T-helper 17 cell (primary cell): ENCODE results near the gene SENP1. TPM values are rescaled to one million over a fixed set of nuclear protein-coding genes. Genes with fewer than 3 reads are reported as not detected.
A peak's percentile ranks its signal among the peaks of the same experiment; 100 is the strongest.

Experiments used
- ATAC-seq: fragments of 150-1000 bp; cut with Tn5 transposase; 2 replicates; pipeline ENCODE4 v1.10.0; 2021; ENCODE audit warnings: mild to moderate bottlenecking, moderate library complexity
- DNase-seq, 3 donors: peaks; one replicate each; pipeline versions ENCODE4 v3.0.0 to v3.0.0-alpha.2; 2020 to 2021
- H3K9me3 ChIP-seq: one replicate; pipeline ENCODE4 v1.7.0; 2013; ENCODE audit warnings: low read length, mild to moderate bottlenecking; ENCODE audit not compliant: control insufficient read depth, poor library complexity, severe bottlenecking
- H3K27ac Mint-ChIP-seq: one replicate; pipeline ENCODE4 v1.8.0; 2022; ENCODE audit warnings: mild to moderate bottlenecking, moderate library complexity, mixed read lengths
- H3K27me3 Mint-ChIP-seq: one replicate; pipeline ENCODE4 v1.8.0; 2022; ENCODE audit warnings: mixed read lengths
- H3K36me3 Mint-ChIP-seq: one replicate; pipeline ENCODE4 v1.8.0; 2022; ENCODE audit warnings: low read depth, mixed read lengths
- H3K4me1 Mint-ChIP-seq: one replicate; pipeline ENCODE4 v1.8.0; 2022; ENCODE audit warnings: mild to moderate bottlenecking, mixed read lengths
- H3K4me3 Mint-ChIP-seq: one replicate; pipeline ENCODE4 v1.8.0; 2022; ENCODE audit warnings: mild to moderate bottlenecking, moderate library complexity, mixed read lengths
- total RNA-seq, 4 donors: library from RNA in 2 of 4; stranded (reverse) in 2 of 4; gene quantifications; one replicate each; pipeline ENCODE4 v1.2.3 and lab custom pipeline; 2022 to 2026

SENP1 gene
- total RNA-seq, 2 donors from 2014 or later = 26.9 to 33.8 TPM

GRCh38 chr12:48105321-48105866 lies 485 bp downstream of the SENP1 start:
- peaks cover 57% of the 10 kb centered on the region for H3K4me1 Mint-ChIP-seq
- H3K9me3 ChIP-seq = no peaks in the 10 kb centered on the region
- H3K4me3 Mint-ChIP-seq = peak overlapping the region; percentile 99
- peak overlapping the region; percentile 99 for H3K27ac Mint-ChIP-seq
- peak; percentile 53 to 58 (median 55) for DNase-seq
- H3K36me3 Mint-ChIP-seq = peaks cover 7% of the 10 kb centered on the region
- no peaks in the 10 kb centered on the region for H3K27me3 Mint-ChIP-seq
- peak; percentile 62 for ATAC-seq

GRCh38 chr12:48104531-48104930 lies 1.3 kb downstream of the SENP1 start:
- peaks cover 9% of the 10 kb centered on the region for H3K36me3 Mint-ChIP-seq
- H3K27ac Mint-ChIP-seq = peak overlapping the region; percentile 99
- peaks cover 54% of the 10 kb centered on the region for H3K4me1 Mint-ChIP-seq
- H3K27me3 Mint-ChIP-seq = no peaks in the 10 kb centered on the region
- DNase-seq (no peak), ATAC-seq (no peak)
- H3K4me3 Mint-ChIP-seq = peak overlapping the region; percentile 99
- H3K9me3 ChIP-seq = no peaks in the 10 kb centered on the region

GRCh38 chr12:48092611-48093010 lies 13.3 kb downstream of the SENP1 start:
- Mint-ChIP-seq H3K27ac (no peak overlapping the region), H3K36me3 (peaks cover 3% of the 10 kb centered on the region), H3K4me1 (no peaks in the 10 kb centered on the region), H3K27me3 (no peaks in the 10 kb centered on the region), H3K4me3 (no peak overlapping the region)
- H3K9me3 ChIP-seq = no peaks in the 10 kb centered on the region
- ATAC-seq (no peak), DNase-seq (no peak)

GRCh38 chr12:48086327-48086726 lies 19.6 kb downstream of the SENP1 start:
- DNase-seq = no peak
- no peaks in the 10 kb centered on the region for H3K9me3 ChIP-seq
- H3K27ac Mint-ChIP-seq = no peak overlapping the region
- H3K4me1 Mint-ChIP-seq = peaks cover 5% of the 10 kb centered on the region
- no peak overlapping the region for H3K4me3 Mint-ChIP-seq
- H3K27me3 Mint-ChIP-seq = no peaks in the 10 kb centered on the region
- no peak for ATAC-seq
- peaks cover 3% of the 10 kb centered on the region for H3K36me3 Mint-ChIP-seq

- H3K27me3 Mint-ChIP-seq = no peaks in the 10 kb centered on the region
- H3K27ac Mint-ChIP-seq = peak overlapping the region; percentile 51
- DNase-seq = no peak
- H3K9me3 ChIP-seq = no peaks in the 10 kb centered on the region
- ATAC-seq = no peak
- peaks cover 3% of the 10 kb centered on the region for H3K36me3 Mint-ChIP-seq
- H3K4me1 Mint-ChIP-seq = peaks cover 5% of the 10 kb centered on the region
- H3K4me3 Mint-ChIP-seq = no peak overlapping the region
These were observed 20.9 kb downstream of the SENP1 start for GRCh38 chr12:48084841-48085460.

GRCh38 chr12:48084066-48084465 lies 21.8 kb downstream of the SENP1 start:
- Mint-ChIP-seq H3K36me3 (peaks cover 3% of the 10 kb centered on the region), H3K4me1 (peaks cover 5% of the 10 kb centered on the region), H3K4me3 (no peak overlapping the region), H3K27ac (peak overlapping the region; percentile 51), H3K27me3 (no peaks in the 10 kb centered on the region)
- no peaks in the 10 kb centered on the region for H3K9me3 ChIP-seq
- ATAC-seq = no peak
- DNase-seq = no peak

- H3K36me3 Mint-ChIP-seq = peaks cover 7% of the 10 kb centered on the region
- ATAC-seq = no peak
- DNase-seq = no peak
- peaks cover 3% of the 10 kb centered on the region for H3K4me1 Mint-ChIP-seq
- H3K27me3 Mint-ChIP-seq = no peaks in the 10 kb centered on the region
- H3K9me3 ChIP-seq = no peaks in the 10 kb centered on the region
- H3K4me3 Mint-ChIP-seq = no peak overlapping the region
- H3K27ac Mint-ChIP-seq = no peak overlapping the region
These were observed 25.1 kb downstream of the SENP1 start for GRCh38 chr12:48080821-48081220.

- H3K9me3 ChIP-seq = no peaks in the 10 kb centered on the region
- ATAC-seq (no peak), DNase-seq (no peak)
- no peak overlapping the region for H3K27ac Mint-ChIP-seq
- no peak overlapping the region for H3K4me3 Mint-ChIP-seq
- peaks cover 3% of the 10 kb centered on the region for H3K4me1 Mint-ChIP-seq
- peaks cover 10% of the 10 kb centered on the region for H3K36me3 Mint-ChIP-seq
- H3K27me3 Mint-ChIP-seq = no peaks in the 10 kb centered on the region
These were observed 25.6 kb downstream of the SENP1 start for GRCh38 chr12:48080285-48080684.

GRCh38 chr12:48078901-48079300 lies 27.0 kb downstream of the SENP1 start:
- no peak overlapping the region for H3K27ac Mint-ChIP-seq
- H3K4me1 Mint-ChIP-seq = peaks cover 3% of the 10 kb centered on the region
- no peak overlapping the region for H3K4me3 Mint-ChIP-seq
- H3K9me3 ChIP-seq = no peaks in the 10 kb centered on the region
- DNase-seq = no peak
- H3K36me3 Mint-ChIP-seq = peaks cover 10% of the 10 kb centered on the region
- H3K27me3 Mint-ChIP-seq = no peaks in the 10 kb centered on the region
- no peak for ATAC-seq

GRCh38 chr12:48077111-48077510 lies 28.8 kb downstream of the SENP1 start:
- no peaks in the 10 kb centered on the region for H3K27me3 Mint-ChIP-seq
- H3K36me3 Mint-ChIP-seq = peaks cover 10% of the 10 kb centered on the region
- H3K4me1 Mint-ChIP-seq = peaks cover 3% of the 10 kb centered on the region

GRCh38 chr12:48075832-48076231 lies 30.0 kb downstream of the SENP1 start:
- Mint-ChIP-seq H3K4me3 (no peak overlapping the region), H3K27ac (no peak overlapping the region), H3K4me1 (peaks cover 4% of the 10 kb centered on the region), H3K36me3 (peaks cover 12% of the 10 kb centered on the region), H3K27me3 (no peaks in the 10 kb centered on the region)
- H3K9me3 ChIP-seq = no peaks in the 10 kb centered on the region
- ATAC-seq (no peak), DNase-seq (no peak)

More at GRCh38 chr12:48077111-48077510, 28.8 kb downstream of the SENP1 start:
- Mint-ChIP-seq H3K27ac (no peak overlapping the region), H3K4me3 (peak overlapping the region; percentile 47)
- ATAC-seq = no peak
- no peak for DNase-seq
- no peaks in the 10 kb centered on the region for H3K9me3 ChIP-seq

GRCh38 chr12:48074266-48074665 lies 31.6 kb downstream of the SENP1 start:
- no peak for ATAC-seq
- H3K9me3 ChIP-seq = no peaks in the 10 kb centered on the region
- Mint-ChIP-seq H3K4me1 (peaks cover 5% of the 10 kb centered on the region), H3K27me3 (no peaks in the 10 kb centered on the region), H3K4me3 (no peak overlapping the region), H3K27ac (no peak overlapping the region), H3K36me3 (peaks cover 16% of the 10 kb centered on the region)
- no peak for DNase-seq

GRCh38 chr12:48072266-48072665 lies 33.6 kb downstream of the SENP1 start:
- H3K36me3 Mint-ChIP-seq = peaks cover 17% of the 10 kb centered on the region
- ATAC-seq = no peak
- DNase-seq = no peak
- H3K27me3 Mint-ChIP-seq = no peaks in the 10 kb centered on the region
- H3K4me1 Mint-ChIP-seq = peaks cover 5% of the 10 kb centered on the region
- H3K27ac Mint-ChIP-seq = no peak overlapping the region
- H3K4me3 Mint-ChIP-seq = no peak overlapping the region
- no peaks in the 10 kb centered on the region for H3K9me3 ChIP-seq

GRCh38 chr12:48071808-48072207 lies 34.1 kb downstream of the SENP1 start:
- H3K27ac Mint-ChIP-seq = no peak overlapping the region
- H3K4me1 Mint-ChIP-seq = peaks cover 5% of the 10 kb centered on the region
- peaks cover 14% of the 10 kb centered on the region for H3K36me3 Mint-ChIP-seq
- no peak overlapping the region for H3K4me3 Mint-ChIP-seq
- ATAC-seq (no peak), DNase-seq (no peak)
- no peaks in the 10 kb centered on the region for H3K27me3 Mint-ChIP-seq
- no peaks in the 10 kb centered on the region for H3K9me3 ChIP-seq
